GM18520 (cell line): Measurements from ENCODE around the gene FBXO45.
"Not testable (repeated sequence)": the region's sequence is repeated elsewhere in the genome, so short reads cannot be mapped to it uniquely, and the experiment has no call there.

Experiments
- ATAC-seq: cut with Tn5 transposase; IDR thresholded peaks from one replicate; pipeline ENCODE4 v1.9.1; 2021; ENCODE audit not compliant: unreplicated experiment

FBXO45 gene

DNA sequence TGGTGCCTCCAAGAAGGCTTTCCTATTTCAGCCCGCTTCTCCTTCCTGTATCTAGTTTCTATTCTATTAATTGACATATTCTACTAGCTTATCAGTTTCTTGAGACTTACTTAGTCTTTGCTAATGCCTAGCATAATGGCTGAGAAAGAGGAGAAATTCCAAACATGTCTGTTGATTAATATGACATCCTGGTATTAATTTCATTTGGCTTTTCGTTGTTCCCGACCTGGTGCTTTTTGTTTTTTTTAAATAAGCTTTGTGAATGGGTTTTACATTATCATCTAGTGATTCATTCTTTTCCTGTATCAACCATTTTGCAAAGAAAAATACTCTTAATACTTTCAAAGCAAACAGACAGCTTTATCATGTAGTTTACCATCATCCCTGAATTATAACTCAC is 13.2 kb upstream of the FBXO45 start:
- no peak for ATAC-seq

DNA sequence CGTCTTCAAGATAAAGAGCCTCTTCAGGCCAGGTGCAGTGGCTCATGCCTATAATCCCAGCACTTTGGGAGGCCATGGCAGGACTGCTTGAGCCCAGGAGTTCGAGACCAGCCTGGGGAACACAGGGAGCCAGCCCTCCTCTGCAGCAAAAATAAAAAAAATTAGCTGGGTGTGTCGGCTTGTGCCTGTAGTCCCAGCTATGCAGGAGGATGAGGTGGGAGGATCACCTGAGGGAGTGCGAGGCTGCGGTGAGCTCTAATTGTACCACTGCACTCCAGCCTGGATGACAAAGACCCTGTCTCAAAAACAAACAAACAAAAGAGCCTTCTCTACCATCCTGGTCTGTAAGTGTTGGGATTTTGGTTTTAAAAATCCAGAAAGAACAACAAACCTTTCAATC is 11.2 kb upstream of the FBXO45 start:
- ATAC-seq = no peak

DNA sequence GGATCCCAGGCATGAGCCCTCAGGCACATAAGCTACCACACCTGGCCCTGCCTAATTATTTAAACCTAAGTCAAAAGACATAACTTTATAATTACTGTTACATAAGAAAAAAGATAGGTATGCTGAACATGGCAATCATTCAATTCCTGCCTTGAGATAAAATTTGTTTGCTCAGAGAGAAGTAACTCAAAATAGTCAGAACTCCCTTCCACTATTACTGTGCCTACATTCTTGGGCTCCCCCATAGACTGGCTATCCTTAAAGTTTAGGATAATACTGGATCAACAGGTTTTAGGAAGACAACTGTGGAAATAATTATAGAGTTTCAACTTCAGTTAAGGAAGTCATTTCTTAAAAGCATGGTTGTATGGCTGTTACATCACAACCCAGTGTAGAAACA is 10.0 kb upstream of the FBXO45 start:
- ATAC-seq = no peak

DNA sequence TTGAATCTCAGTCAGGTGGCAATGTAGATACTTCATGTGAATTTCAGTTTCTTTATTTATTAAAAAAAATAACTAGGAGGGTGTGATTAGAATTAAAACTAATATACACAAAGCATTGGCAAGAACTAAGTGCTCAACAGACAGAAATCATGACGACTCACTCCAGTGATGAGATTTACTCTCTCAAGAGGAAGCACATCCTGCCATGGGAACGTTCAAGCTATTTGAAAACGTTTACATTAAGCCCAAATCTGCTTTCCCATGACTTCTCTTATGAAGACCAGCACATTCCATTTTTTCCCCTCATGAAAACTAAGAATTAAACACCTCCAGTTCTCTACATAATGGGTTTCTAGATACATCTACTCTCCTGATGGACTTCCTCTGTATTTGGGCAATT is 8.6 kb upstream of the FBXO45 start:
- no peak for ATAC-seq

DNA sequence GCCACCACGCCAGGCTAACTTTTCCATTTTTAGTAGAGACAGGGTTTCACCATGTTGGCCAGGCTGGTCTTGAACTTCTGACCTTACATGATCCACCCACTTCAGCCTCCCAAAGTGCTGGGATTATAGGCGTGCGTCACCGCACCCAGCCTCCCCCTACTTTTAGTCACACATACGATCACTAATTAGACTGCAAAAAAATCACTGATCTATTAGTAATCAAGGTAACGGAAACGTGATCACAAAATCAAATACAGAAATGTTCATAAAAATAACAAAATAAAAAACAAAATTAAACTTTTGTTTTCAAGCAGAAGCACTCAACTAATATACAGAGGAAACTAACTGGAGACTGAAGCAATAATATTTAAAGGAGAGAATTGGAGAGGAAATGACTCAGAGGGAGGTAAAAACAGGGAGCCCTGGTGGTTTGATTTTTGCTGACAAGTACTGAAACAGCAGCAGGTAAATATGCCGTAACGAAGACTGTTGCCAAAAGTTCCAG is 4.7 kb upstream of the FBXO45 start:
- no peak for ATAC-seq

DNA sequence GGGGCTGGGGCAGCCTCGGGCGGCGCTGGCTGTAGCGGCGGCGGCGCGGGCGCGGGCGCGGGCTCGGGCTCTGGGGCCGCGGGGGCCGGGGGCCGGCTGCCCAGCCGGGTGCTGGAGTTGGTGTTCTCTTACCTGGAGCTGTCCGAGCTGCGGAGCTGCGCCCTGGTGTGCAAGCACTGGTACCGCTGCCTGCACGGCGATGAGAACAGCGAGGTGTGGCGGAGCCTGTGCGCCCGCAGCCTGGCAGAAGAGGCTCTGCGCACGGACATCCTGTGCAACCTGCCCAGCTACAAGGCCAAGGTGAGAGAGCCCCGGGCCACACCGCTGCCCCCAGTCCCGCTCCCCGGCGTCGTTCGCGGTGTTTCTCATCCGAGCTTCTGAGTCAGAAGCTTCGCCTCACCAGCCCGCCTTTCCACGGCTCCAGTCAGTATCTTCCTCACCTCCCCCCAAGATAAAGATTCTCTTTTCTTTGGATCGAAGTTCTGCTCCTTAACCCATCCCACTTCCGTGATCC is 600 bp downstream of the FBXO45 start:
- ATAC-seq = no peak

DNA sequence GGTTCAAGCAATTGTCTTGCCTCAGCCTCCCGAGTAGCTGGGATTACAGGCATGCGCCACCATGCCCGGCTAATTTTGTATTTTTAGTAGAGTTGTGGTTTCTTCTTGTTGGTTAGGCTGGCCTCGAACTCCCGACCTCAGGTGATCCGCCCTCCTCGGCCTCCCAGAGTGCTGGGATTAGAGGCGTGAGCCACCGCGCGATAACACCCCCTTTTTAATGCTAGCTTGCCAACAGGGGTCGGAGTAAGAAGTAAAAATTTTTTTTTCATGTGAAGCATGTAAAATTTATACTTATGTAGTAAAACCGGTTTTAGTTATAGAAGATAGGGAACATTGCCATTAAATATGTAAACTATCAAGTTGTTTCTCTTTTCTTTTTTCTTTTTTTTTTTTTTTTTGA is 1.9 kb downstream of the FBXO45 start:
- not testable (repeated sequence) for ATAC-seq

DNA sequence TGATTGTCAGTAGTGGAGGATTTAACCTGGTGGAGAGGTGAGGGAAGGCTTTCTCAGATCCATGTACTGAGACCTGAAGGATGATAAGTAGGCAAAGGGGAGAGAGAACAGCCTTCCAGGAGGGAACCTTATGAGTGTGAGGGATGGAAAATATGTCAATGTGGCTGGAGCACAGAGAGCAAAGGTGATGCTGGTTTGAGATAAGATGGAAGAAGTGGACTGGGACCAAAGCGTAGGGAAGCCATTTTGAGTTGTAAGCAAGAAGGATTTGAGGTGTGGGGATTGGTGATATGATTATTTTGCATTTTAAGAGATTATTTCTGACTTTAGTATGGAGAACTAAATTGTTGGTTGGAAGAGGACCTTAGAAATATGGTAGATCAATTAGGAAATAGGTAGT is 3.9 kb downstream of the FBXO45 start:
- ATAC-seq = no peak

DNA sequence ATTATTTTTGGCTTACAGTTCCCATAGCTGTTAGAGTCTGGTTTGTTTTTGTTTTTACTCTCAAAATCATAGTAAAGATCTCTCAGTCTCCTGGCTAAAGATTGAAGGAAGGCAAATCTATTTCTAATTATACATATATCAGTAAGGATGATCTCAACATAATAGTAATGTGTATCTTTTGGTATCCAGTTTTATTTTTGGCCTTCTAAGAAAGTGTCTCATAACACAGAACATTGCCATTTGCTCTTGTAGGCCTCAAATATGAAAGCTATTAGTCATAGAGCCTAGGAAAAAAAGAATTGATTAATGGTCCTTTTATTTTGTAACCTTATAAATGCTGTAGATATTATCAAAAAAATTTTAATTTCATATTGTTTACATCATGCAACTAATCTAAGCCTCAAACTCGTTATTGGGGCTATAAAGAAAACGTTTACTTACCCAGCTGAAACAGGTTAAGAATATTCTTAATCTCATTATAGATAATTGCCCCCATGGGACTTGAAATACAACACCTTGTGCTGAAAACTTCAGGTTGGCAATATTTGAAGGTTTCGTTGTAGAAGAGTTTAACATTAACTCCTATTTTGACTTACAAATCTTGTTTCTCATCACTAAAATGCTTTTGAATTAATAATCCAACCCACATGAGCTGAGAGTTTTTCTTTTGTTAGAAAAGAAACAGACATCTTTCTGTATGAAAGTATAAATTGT is 16.7 kb downstream of the FBXO45 start:
- ATAC-seq = no peak

DNA sequence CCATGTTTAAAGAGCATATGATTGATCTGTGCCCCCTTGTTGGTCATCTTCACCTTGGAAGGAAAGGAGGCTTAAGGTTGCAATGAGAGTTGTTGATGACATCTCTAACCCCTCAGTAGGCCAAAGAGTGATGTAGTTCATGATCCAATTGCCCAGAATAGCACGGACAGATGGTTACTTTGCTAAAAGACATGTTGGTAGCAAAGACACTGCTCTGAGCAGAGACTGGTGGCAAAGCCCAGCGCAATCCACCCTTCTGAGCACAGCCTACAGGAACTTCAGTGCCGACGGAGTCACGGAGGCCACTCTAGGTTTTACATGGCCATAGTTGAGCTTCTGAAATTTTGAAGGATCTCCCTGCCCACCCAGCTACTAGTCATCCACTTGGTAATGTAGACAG is 21.8 kb downstream of the FBXO45 start:
- ATAC-seq = no peak

DNA sequence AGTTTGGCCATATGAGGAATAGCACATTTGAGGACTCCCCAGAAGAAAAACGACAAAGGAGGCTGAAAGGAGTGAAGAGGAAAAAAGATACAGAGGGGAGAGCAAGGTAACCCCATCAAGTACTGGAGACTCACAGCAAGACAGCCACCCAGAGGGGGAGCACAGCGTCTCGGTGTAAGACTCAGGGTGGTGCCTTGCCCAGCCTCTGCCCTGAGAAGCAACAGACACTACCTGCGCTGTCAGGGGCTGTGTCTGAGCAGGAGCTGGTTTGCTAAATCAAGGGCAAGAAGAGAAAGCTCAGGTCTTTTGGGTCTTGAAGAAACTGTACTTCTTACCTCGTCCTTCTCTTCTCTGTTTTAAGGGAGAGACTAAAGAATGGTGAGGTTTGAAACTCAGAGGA is 27.9 kb downstream of the FBXO45 start:
- no peak for ATAC-seq

DNA sequence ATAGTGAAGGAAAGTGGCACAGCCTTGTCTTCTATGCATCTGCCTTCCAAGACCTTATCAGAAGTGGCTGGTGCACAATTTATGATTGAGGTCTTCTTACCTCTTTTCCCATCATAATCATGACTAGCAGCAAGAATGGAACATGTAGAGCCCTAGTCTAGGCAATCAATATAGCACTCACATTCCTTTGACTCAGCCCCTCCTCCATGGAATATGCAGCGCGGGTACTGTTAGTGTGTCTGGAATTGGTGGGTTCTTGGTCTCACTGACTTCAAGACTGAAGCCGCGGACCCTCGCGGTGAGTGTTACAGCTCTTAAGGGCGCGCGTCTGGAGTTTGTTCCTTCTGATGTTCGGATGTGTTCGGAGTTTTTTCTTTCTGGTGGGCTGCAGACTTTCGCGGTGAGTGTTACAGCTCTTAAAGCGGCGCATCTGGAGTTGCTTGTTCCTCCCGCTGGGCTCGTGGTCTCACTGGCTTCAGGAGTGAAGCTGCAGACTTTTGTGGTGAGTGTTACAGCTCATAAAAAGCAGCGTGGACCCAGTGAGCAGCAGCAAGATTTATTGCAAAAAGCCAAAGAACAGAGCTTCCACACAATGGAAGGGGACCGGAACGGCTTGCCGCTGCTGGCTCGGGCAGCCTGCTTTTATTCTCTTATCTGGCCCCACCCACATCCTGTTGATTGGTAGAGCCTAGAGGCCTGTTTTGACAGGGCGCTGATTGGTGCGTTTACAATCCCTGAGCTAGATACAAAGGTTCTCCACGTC is 29.7 kb downstream of the FBXO45 start:
- ATAC-seq = not testable (repeated sequence)

DNA sequence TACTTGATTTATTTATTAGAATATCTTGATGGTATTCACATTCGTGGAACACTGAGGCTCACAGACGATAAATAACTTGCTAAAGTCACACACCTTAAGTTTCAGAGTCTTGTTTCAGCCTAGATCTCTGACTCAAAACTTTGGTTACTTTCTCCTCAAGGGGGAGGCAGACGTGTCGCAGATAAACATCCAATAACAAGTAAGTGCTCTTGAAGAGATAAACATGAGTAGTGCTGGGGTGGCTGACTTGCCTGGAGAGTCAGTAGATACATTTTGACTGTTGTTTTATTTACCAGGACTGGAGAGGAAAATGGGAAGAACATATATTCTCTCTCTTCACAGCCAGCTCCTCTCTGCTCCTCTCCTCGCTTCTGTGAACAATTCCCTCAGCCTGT is 31.3 kb downstream of the FBXO45 start:
- no peak for ATAC-seq

DNA sequence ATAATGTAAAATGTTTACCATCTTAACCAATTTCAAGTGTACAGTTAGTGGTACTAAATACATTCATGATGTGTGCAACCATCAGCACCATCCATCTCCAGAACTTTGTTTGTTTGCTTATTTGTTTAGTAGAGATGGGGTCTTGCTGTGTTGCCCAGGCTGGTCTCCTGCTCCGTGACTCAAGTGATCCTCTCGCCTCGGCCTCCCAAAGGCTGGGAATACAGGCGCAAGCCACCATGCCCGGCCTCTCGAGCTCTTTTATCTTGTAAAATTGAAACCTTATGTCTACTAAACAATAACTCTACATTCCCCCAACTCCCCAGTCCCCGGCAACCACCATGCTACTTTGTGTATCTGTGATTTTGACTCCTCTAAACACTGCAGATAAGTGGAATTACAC is 31.9 kb downstream of the FBXO45 start:
- ATAC-seq = no peak

DNA sequence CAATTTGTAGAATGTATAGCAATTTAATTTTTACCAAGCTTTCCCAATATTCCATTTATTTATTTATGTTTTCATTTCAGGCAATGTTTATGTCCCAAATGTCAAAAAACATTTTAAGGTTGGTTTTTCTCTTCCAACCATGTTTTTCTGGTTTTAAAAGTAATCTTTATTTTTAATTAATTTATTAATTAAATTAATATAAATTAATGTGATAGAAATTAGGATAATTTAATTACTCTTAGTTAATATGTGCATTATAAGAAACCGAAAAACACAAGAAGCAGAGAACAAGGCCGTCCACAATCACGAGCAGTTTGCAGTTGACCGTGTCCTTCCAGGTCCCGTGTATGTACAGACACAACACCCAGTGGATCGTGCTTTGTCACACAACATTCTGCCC is 34.2 kb downstream of the FBXO45 start:
- ATAC-seq = no peak

DNA sequence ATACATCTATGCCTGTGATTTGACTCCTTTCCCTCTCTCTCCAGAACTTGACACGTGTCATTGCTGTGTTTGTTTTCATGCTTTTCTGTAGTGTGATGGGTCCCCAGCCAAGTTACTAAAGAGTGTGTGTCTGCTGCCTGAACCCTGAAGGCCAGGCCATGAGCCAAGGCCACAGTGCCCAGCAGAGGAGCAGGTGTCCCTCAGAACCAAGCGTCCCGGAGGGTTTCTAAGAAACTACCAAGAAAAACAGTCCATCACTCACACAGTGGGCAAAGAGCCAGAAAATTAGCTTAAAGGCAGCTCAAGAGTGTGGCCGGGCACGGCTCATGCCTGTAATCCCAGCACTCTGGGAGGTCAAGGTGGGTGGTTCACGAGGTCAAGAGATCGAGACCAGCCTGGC is 35.2 kb downstream of the FBXO45 start:
- no peak for ATAC-seq

DNA sequence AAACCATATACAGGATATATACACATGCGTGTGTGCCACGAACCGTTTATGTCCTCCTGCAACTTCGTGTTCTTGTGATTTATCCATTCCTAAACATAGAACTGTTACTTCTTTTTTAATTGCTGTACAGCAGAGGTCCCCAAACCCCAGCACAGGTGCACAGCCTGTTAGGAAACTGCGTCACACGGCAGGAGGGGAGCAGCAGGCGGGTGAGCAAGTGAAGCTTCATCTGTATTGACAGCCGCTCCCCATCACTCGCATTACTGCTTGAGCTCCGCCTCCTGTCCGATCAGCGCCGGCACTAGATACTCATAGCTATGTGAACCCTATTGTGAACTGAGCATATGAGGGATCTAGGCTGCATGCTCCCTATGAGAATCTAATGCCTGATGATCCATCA is 36.1 kb downstream of the FBXO45 start:
- no peak for ATAC-seq

DNA sequence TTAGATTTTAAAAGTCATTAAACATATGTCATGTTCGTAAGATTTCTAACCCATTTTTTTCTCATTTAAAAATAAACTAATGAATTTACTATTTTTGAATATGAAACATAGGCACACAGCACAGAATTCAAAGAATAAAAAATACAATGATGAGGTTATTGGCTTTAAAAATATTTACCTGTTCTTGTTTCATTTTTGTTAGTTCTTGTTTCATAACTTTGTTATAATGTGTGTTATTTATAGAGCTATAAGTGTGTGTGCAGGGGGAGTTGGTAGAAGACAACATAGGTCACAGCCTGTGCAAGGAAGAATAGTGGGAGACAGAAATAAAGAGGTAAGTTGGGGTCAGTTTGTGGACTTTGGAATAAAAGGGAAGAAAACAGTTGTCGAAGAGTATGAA is 40.2 kb downstream of the FBXO45 start:
- no peak for ATAC-seq

DNA sequence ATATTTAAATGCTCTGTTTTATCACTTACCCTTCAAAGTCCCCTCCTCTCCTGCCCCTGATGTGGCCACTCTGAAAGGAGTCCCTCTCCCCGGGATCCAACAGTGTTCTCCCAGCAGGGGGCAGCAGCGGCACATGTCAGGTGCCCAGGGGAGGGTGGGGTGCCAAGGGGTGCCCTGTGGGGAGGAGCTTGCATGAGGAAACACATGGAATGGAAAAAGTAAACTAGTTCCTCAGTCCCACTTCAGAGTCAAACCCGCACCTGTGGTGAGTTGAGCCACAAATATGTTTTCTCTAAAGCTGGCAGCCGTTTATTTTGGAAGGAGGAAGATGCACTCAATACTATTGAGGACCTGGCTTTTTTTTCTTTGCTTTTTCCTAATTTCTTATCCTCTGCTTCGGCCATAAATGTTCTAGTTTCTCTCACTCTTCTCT is 40.9 kb downstream of the FBXO45 start:
- peak; percentile 50 for ATAC-seq

DNA sequence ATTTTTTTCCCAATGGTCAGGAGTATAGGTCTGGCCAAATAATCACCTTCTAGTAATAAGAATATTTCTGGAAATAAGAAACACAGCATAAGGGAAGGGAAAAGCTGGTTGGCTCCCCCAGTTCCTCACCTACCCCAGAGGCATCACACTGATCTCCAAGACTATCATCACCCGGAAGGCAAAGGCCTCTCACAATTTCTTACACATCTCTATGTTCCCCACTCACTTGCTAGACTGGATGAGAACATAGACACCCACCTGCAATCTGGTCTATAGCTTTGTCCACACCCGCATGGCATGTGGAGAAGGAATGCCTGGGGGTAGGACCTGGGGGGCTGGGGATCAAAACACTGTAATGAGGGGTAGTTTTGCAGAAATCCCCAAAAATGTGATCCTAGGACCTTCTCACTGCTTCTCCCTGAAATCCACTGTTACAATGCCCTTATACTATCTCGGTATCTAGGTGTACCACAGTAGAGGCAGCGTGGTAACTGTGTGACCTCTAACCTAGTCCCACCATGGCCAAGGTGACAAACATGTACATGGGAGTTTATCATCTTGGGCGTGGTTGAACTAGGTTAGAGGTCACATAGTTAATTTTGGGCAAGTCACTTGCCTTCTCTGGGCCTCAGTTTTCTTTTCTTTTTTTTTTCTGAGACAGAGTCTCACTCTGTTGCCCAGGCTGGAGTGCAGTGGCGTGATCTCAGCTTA is 41.5 kb downstream of the FBXO45 start:
- ATAC-seq = no peak

DNA sequence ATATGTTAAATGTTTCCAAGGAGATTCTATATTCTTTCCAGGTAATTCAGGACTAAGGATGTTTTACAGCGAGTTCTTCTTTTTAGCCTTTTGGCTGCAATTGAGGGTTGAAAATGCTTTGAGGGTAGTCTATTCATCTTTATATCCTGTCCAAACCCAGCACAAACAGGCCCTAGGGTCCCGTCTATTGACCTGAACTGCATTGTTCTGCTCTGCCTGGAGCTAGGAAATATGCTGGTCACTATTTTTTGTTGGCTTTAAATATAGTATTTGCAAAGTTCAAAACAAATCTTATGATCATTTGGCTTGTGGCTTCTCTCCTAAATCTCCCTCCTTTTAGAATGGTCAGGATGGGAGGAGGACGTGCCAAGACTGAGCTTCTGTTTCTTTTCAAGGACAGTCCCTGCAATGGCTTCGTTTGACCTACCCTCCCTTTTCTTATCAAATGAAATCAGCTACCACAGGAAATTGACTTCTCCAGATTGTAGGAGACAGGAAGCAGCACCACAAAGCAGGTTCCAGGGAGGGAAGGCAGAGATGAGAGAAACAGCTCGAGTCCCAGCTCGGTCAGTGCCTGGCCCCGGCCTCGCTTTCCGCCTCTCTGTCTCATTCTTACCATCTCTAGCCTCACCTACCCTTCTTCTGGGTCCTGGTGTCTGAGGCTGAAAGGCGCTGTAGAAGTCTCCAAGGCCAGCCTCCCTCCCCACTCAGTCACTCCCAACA is 43.5 kb downstream of the FBXO45 start:
- no peak for ATAC-seq
